Peyer's patch (tissue), 4 donors: ENCODE measurements around the gene NAP1L4.

Experiments
- POLR2A ChIP-seq, 2 donors: fragments of 450-650 bp; IDR thresholded peaks; one replicate each; pipeline ENCODE4 v1.5.1; 2017; ENCODE audit warnings: antibody characterized with exemption in 2 of 2, mild to moderate bottlenecking in 2 of 2, moderate library complexity in 2 of 2
- TF ChIP-seq, protein P1 (sequence below), 6 experiments: fragments of 450-650 bp in 4 of 6; fragments of 200-600 bp in 2 of 6; sonication (generic) in 1 of 6; IDR thresholded peaks; one replicate each; pipeline ENCODE4 v1.5.1; 2017 to 2019; ENCODE audit warnings: antibody characterized with exemption in 6 of 6, mild to moderate bottlenecking in 3 of 6, moderate library complexity in 1 of 6

GRCh38 chr11:2924381-2924780 is 67.7 kb downstream of the NAP1L4 start:
- TF ChIP-seq, protein P1, sequence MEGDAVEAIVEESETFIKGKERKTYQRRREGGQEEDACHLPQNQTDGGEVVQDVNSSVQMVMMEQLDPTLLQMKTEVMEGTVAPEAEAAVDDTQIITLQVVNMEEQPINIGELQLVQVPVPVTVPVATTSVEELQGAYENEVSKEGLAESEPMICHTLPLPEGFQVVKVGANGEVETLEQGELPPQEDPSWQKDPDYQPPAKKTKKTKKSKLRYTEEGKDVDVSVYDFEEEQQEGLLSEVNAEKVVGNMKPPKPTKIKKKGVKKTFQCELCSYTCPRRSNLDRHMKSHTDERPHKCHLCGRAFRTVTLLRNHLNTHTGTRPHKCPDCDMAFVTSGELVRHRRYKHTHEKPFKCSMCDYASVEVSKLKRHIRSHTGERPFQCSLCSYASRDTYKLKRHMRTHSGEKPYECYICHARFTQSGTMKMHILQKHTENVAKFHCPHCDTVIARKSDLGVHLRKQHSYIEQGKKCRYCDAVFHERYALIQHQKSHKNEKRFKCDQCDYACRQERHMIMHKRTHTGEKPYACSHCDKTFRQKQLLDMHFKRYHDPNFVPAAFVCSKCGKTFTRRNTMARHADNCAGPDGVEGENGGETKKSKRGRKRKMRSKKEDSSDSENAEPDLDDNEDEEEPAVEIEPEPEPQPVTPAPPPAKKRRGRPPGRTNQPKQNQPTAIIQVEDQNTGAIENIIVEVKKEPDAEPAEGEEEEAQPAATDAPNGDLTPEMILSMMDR (IDR thresholded peaks at IDR 0.05) = no peak
- no peak for TF ChIP-seq POLR2A (IDR thresholded peaks at IDR 0.05)
